ENCODE results near the gene COLEC11.
"Not testable (repeated sequence)": the region's sequence is repeated elsewhere in the genome, so short reads cannot be mapped to it uniquely, and the experiment has no call there.

Gene COLEC11

GRCh38 chr2:3606370-3607201, 11.7 kb downstream of the COLEC11 start:
- no peak for DNase-seq

- DNase-seq: no peak
Observed at GRCh38 chr2:3608373-3609278, 13.7 kb downstream of the COLEC11 start.

- DNase-seq: peak; percentile 44
Observed at GRCh38 chr2:3609279-3609673, 14.4 kb downstream of the COLEC11 start.

- no peak for DNase-seq
Observed at GRCh38 chr2:3610415-3610814, 15.5 kb downstream of the COLEC11 start.

- no peak for DNase-seq
Observed at GRCh38 chr2:3610881-3611505, 16.1 kb downstream of the COLEC11 start.

- DNase-seq: no peak
Observed at GRCh38 chr2:3611589-3611988, 16.7 kb downstream of the COLEC11 start.

GRCh38 chr2:3612639-3613523, 18.0 kb downstream of the COLEC11 start:
- DNase-seq: no peak

GRCh38 chr2:3613524-3613905, 18.6 kb downstream of the COLEC11 start:
- no peak for DNase-seq

GRCh38 chr2:3614743-3615142, 19.8 kb downstream of the COLEC11 start:
- DNase-seq: not testable (repeated sequence)

GRCh38 chr2:3615541-3616200, 20.8 kb downstream of the COLEC11 start:
- DNase-seq: not testable (repeated sequence)

- not testable (repeated sequence) for DNase-seq
Observed at GRCh38 chr2:3616435-3617197, 21.7 kb downstream of the COLEC11 start.

- no peak for DNase-seq
Observed at GRCh38 chr2:3617198-3617890, 22.4 kb downstream of the COLEC11 start.

- DNase-seq: no peak
Observed at GRCh38 chr2:3618367-3618766, 23.5 kb downstream of the COLEC11 start.

- no peak for DNase-seq
Observed at GRCh38 chr2:3619033-3619432, 24.1 kb downstream of the COLEC11 start.

- DNase-seq: not testable (repeated sequence)
Observed at GRCh38 chr2:3619661-3620060, 24.7 kb downstream of the COLEC11 start.

- DNase-seq: no peak
Observed at GRCh38 chr2:3620834-3621233, 25.9 kb downstream of the COLEC11 start.

GRCh38 chr2:3622967-3623366, 28.1 kb downstream of the COLEC11 start:
- DNase-seq: no peak

- DNase-seq: no peak
Observed at GRCh38 chr2:3624059-3624794, 29.3 kb downstream of the COLEC11 start.

- no peak for DNase-seq
Observed at GRCh38 chr2:3625186-3625585, 30.3 kb downstream of the COLEC11 start.
